ENCODE results near the gene ADAMTS10.
"Not testable (repeated sequence)": the region's sequence is repeated elsewhere in the genome, so short reads cannot be mapped to it uniquely, and the experiment has no call there.

The ADAMTS10 gene

DNA sequence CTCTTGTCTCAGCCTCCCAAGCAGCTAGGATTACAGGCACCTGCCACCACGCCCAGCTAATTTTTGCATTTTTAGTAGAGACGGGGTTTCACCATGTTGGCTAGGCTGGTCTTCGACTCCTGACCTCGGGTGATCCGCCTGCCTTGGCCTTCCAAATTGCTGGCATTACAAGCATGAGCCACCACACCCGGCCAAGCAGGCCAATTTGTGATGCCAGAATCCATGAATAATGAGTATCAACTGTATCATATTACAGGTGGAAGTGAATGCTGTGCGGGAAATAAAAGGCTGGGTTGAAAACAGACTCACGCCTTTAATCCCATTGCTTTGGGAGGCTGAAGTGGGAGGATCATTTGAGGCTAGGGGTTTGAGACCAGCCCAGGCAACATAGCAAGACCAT is 16.3 kb upstream of the ADAMTS10 start:
- DNase-seq (ENCODE audit: low read depth in 2 of 2) = no peak

DNA sequence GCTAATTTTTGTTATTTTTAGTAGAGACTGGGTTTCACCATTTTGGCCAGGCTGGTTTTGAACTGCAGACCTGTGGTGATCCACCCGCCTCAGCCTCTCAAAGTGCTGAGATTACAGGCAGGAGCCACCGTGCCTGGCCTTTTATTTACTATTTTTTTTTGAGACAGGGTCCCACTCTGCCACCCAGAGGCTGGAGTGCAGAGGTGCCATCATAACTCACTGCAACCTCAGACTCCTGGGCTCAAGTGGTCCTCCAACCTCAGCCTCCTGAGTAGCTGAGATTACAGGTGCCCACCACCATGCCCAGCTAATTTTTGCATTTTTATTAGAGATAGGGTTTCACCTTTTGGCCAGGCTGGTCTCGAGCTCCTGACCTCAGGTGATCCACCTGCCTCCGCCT is 12.4 kb upstream of the ADAMTS10 start:
- not testable (repeated sequence) for DNase-seq (ENCODE audit: low read depth in 2 of 2)

DNA sequence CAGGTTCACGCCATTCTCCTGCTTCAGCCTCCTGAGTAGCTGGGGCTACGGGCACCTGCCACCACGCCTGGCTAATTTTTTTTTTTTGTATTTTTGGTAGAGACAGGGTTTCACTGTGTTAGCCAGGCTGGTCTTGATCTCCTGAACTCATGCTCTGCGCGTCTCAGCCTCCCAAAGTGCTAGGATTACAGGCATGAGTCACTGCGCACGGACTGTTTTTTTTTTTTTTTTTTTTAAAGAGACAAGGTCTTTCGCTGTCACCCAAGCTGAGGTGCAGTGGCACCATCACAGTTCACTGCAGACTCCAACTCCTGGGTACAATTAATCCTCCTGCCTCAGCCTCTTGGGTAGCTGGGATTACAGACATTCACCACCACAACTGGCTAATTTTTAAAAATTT is 8.2 kb upstream of the ADAMTS10 start:
- DNase-seq (ENCODE audit: low read depth in 2 of 2) = no peak

DNA sequence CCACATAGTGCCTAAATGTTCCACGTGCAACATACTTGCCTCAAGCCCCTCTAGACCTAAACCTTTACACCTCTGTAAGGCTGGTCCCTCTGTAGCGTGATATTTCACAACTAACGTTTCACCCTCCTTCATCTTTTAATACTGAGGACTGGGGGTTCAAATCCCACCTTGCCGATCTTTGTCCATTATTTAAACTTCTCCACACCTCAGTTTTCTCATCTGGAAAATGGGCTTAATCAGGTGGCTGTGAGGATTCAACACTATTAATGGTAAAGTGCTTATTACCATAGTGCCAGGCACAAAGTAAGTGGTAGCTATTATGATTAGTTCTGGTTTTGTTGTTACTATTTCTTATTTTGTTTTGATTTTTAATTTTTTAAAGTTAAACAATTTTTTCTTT is 7.5 kb upstream of the ADAMTS10 start:
- DNase-seq (ENCODE audit: low read depth in 2 of 2) = no peak

DNA sequence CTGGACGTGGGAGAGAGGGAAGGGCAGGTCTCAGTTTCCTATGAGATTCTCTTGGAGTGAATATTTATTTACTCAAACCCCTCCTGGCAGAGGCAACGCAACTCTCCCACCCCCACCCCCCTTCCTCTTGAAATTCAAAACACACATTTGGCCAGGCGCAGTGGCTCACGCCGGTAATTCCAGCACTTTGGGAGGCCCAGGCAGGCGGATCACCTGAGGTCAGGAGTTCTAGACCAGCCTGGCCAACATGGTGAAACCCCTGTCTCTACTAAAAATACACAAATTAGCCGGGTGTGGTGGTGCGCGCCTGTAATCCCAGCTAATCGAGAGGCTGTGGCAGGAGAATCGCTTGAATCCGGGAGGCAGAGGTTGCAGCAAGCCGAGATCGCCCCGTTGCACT is 6.8 kb upstream of the ADAMTS10 start:
- DNase-seq (ENCODE audit: low read depth in 2 of 2) = not testable (repeated sequence)

DNA sequence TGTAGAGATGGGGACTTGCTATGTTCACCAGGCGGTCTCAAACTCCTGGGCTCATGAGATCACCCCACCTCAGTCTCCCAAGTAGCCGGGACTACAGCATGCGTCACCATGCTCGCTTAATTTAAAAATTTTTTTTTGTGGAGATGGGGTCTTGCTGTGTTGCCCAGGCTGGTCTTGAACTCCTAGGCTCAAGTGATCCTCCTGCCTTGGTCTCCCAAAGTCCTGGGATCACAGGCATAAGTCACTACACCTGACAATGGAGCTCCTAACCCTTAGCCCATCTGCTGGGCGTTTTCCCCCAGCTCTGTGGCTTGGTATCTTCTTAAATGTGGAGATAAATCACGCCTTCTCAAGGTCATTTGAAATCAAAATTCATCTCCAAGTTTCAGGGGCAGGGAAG is 6.3 kb upstream of the ADAMTS10 start:
- DNase-seq (ENCODE audit: low read depth in 2 of 2) = no peak

DNA sequence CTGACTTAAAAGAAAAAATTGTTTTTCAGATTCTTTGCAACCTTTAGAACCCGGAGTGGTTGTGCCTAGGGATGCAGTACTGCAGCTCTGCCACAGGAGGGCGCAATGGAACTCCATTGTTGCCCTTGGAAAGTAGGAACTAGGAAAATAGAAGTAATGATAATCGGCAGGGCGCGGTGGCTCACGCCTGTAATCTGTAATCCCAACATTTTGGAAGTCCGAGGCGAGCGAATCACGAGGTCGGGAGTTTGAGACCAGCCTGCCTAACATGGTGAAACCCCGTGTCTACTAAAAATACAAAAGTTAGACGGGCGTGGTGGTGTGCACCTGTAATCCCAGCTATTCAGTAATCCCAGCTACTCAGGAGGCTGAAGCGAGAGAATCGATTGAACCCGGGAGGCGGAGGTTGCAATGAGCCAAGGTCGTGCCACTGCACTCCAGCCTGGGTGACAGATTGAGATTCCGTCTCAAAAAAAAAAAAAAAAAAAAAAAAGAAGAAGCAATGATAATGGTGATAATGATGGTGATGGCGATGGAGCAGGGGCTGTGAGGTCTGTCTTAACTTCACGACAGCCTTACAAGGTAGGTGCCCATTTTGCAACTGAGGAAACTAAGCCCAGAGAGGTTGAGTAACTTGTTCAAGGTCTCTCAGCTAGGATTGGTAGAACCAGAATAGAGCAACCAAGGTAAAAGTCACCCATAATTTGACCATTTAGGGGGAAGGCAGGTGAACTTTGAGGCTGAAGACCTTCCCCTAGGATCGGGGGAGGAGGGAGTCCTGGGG is 5.5 kb upstream of the ADAMTS10 start:
- peak; percentile 32 to 50 for DNase-seq (ENCODE audit: low read depth in 2 of 2)

DNA sequence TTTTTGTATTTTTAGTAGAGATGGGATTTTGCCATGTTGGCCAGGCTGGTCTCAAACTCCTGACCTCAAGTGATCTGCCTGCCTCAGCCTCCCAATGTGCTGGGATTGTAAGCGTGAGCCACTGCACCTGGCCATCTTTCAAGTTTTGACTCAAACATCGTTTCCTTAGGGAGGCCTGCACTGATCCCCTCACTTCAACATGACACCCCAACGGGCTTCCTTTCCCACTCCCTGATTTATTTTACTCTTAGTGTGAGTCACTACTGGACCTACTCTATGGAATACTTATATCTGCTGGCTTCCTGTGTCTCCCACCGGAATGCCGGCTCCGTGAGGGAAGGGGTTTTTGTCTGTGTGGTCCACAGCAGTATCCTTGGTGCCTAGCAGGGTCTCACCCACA is 4.5 kb upstream of the ADAMTS10 start:
- DNase-seq (ENCODE audit: low read depth in 2 of 2) = no peak

DNA sequence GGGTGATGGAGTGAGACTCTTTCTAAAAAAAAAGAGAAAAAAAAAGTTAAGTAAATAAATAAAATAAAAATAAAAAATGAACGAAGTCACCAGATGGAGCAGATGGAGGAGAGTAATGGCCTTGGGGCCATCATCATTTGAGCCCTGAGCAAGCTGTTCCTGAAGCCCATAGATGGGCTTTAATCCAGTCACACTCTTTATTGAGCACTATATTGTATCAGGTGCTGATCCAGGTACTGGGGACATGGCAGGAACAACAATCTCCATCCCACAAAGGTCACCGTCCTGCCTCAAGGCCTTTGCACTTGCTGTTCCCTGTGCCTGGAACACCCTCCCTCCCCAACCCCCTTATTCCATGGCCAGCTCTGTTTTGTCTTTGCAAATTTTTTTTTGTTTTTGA is 3.9 kb upstream of the ADAMTS10 start:
- DNase-seq (ENCODE audit: low read depth in 2 of 2) = no peak

DNA sequence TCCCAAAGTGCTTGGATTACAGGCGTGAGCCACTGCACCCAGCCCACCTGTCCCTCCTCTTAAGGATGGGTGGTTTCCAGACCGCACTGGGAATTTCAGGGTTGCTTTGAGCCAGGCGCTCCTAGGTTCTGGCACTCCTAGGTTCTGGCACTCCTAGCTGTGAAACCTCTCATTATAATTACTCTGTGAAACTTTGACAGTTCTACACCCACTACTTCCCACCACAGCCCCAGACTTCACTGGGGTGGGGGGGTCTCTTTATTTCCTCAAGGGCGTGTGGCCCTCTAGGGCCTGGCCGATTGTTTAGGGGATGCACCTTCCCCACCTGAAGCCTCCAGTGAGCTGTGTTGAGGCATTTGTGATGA is 2.3 kb upstream of the ADAMTS10 start:
- no peak for DNase-seq (ENCODE audit: low read depth in 2 of 2)

DNA sequence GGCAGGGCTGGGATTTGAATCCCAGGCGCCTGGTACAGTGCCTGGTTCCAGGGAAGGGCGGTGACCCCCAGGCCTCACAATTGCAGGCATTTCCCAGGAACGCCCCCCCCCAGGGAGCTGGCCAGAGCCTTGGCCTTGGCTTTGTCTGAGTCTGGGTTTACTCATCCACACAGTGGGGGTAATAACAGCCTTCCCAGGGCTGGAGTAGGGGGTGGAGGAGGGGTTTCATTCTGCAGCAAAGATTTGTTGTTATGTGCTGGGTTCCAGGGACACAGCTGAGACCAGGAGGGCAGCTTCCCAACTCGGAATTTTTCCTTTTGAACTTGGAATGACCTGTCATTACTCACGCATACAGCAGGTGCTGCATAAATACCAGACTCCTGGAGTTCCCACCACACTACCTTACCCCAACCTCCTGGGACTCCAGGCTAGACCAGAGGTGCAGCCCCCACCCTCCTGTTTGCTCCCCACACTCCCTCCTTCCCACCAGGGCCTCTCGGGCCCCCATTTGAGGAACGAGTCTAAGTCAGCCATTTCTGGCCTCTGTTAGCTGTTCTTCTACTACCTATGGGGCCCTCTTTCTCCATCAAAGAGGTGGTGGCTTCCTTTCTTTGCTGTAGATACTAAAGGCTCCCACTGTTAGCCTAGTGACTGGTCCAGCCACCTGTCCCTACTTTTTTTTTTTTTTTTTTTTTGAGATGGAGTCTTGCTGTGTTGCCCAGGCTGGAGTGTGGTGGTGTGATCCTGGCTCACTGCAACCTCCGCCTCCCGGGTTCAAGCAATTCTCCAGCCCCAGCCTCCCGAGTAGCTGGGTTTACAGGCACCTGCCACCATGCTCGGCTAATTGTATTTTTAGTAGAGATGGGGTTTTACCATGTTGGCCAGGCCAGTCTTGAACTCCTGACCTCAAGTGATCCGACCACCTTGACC is 1.6 kb upstream of the ADAMTS10 start:
- no peak for DNase-seq (ENCODE audit: low read depth in 2 of 2)

DNA sequence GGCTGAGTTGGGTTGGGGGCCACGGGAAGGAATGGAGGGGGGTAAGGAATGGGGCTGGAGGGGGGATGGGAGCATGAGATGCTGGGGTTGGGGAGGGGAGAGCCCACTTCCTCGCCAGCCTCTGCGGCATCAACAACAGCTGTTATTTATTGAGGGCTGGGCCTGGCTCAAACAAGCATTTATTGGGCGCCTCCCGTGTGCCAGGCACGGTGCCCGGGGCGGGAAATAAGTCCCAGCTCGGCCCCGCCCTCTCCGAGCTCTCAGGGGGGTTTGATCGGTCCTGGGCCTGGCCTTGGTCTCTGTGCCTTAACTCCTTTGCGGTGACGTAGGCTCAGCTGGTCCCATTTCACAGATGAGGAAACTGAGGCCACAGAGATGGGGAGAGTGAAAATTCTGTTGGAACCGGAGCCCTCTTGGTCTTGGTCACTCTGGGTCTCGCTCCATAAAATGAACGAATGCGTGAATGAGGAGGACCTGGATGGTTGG is 919 bp upstream of the ADAMTS10 start:
- DNase-seq (ENCODE audit: low read depth in 2 of 2) = no peak

DNA sequence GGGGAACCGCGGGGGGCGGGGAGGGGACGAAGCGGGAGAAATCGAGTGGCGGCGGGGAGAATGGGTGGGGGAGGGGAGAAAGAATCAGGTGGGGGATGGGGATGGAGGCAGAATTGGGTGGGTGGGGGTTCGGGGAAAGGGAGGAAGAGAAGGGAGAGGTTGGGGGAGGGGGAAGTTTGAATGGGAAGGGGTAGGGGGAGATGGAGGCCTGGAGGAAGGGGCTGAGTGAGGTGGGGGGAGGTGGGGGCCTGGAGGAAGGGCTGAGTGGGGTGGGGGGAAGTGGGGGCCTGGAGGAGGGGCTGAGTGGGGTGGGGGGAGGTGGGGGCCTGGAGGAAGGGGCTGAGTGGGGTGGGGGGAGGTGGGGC is 403 bp upstream of the ADAMTS10 start:
- no peak for DNase-seq (ENCODE audit: low read depth in 2 of 2)

DNA sequence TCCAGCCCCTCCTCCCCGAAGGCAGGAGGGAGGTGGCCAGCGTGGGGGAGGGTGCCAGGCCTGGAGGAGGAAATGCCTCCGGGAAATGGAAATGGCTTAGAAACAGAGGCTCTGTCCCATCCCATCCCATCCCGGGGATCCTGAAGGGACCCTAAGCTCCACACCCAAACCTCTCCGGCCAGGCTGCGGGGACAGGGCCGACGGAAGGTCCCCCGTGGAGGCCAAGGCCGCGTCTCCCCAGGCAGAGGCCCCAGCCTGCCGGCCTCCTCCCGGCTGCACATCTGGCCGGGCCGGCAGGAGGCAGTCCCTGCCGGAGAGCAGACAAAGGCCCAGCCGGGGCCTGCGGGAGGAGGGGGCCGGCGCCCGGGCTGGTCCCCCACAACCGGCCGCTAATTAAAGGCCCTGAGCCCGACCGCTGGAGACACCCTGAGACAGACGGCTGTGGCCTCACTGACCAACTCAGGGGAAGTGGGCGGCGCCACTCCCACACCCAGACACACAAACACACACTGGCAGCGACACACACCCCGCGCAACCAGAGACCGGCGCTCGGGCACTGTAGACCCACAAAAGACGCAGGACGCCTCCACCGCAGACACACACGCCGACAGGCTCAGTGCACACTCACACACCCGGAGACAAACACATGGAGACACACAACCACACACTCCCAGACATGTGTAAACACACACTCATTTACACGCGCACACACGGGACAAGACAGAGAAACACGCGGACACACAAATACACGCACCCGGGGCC is 1.1 kb downstream of the ADAMTS10 start:
- no peak for DNase-seq (ENCODE audit: low read depth in 2 of 2)

DNA sequence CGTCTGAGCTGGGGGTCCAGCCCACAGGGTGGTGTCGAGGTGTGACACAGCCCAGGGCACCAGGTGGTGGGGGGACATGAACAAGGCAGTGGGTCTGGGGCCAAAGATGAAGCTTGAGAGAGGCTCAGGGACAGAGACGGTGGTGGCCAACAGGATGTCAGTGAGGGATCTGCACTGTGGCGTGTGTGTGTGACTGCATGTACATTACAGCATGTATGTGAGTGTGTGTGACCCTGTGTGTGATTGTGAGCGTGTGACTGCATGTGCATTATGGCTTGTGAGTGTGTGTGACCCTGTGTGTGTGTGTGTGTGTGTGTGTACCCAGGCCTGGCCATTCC is 1.6 kb downstream of the ADAMTS10 start:
- DNase-seq (ENCODE audit: low read depth in 2 of 2) = no peak

DNA sequence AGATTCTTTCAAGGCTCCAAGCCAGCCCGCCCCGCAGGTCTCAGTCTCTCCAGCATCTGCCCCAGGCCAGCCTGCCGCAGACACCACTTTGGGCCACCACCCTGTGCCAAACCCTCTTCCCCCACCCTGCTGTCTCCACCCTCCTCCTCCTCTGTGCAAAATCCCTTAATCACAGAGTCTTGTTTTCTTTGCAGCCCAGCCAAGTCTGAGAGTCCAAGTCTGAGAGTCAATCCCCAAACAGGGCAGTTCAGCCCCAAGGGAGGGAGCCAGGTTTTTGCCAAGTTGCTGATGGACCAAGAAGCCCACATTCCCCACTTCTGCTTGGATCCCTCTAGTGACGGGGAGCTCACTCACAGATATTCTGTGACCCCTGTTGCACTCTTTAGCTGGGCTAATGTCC is 3.1 kb downstream of the ADAMTS10 start:
- no peak for DNase-seq (ENCODE audit: low read depth in 2 of 2)

DNA sequence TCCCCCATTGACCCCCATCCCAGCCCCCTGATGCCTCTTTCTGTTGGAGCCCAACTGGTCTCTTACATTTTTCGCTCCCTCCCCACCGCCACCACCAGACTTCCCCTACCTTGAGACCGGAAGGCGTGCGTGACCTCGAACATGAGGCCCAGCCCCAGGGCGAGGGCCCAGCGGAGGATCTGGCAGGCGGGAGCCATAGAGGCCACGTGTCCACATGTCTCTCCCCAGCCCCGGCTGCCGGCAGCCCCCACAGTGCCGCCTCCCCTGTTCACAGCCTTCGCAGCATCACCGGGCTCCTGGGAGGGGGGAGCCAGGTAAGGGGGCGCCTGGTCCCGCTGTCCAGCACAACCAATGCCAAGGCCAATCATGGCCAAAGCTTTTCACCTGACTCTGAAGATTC is 5.0 kb downstream of the ADAMTS10 start:
- no peak for DNase-seq (ENCODE audit: low read depth in 2 of 2)

DNA sequence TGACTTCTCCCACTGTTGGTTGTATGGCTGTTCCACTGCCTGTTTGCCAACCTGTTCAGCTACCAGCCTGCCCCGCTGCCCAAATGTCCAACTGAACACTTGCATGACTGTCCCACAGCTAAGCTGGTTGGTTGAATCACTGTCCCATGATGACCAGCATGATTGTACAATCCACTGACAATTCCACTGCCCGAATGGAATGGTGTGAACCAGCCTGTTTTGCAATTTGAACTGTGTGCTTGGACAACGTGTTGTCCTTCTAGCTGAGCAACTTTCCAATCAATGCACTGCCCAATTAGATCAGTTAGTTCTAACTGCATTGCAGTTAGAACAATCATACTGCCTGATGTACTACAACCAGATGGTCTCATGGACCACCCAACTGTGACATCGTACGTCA is 8.7 kb downstream of the ADAMTS10 start:
- DNase-seq (ENCODE audit: low read depth in 2 of 2) = no peak

DNA sequence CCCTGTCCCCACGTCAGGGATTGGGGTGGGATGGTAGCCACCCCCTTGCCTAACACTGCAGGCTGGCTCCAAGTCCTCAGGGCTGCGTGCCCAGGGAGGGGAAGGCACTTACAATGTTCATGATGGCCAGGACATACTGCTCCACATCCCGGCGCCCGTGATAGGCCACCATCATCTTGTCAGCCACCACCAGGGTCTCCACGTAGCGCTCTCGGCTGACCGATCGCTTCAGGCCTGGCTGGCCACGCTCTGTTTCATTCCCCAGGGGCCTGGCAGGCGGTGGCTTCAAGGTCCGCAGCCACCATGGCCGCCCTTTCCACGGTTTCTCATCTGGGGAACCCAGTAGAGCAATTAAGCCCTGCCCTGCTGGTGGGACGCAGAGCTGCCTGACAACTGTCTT is 9.7 kb downstream of the ADAMTS10 start:
- DNase-seq (ENCODE audit: low read depth in 2 of 2) = no peak

DNA sequence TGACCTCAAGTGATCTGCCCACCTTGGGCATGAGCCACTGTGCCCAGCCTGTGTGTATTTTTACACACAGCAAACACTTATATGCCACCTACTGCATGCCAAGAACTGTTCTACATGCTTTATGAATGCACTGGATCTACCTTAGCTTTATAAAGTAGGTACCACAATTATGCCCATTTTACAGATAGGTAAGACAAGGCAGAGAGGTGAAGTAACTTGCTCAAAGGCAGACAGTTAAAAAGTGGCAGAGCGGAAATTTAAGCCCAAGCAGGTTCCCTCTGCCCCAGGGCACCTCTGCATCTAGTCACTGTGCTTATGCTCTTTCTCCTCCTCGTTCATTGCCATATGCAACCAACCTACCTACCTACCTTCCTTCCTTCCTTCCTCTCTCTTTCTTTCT is 10.5 kb downstream of the ADAMTS10 start:
- DNase-seq (ENCODE audit: low read depth in 2 of 2) = no peak

DNA sequence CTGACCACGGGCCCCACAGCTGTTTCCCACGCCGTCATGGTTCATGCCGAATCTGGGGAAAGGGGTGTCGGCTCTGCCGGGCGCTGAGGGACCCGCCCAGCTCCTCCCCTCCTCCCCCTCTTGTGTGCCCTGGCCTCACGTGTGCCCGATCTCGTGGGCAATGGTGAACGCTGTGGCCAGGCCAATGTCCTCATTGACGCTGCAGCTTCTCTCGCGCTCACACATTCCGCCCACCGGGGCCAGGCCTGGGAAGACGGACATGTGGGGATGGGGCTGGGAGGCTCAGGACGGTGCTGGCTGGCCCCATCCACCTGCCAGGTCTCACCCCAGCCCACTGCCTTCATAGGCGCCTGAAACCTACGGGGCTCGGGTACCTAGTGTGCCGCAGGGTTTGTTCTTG is 14.3 kb downstream of the ADAMTS10 start:
- no peak for DNase-seq (ENCODE audit: low read depth in 2 of 2)

DNA sequence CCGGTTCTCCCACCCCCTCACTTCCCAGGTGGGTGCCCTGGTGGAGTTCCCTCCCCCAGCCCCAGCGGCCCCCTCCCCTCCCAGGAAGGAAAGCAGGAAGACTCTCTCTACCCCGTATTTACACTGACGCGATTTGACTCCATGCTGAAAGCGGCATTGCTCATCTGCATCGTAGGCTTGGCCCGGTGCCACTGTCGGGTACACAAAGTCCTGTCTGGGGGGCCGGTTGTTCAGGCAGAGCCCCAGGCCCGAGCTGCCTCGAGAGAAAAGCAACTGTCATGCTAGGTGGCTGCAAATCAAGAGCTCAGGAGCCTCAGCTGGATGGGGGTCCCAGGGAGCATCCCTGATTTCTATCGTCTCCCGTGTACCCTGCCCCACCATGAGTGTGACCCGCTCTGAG is 14.9 kb downstream of the ADAMTS10 start:
- no peak for DNase-seq (ENCODE audit: low read depth in 2 of 2)

DNA sequence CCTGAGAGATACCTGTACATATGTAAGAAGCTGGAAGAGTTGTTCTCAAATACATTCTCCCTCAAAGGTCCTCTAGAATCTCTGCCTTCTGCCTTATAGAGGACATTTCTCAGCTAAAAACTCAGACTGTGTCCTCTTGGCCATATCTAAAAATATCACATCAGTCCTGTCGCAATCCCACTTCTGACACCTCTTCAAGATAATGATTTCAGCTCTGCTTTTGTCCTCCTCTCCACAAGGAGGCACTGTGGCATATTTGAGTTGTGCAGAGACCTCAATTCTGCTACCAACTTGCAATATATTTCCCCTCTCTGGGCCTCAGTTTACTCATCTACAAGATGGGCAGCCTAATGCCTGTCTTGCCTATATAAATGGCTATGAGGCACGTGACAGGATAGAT is 16.6 kb downstream of the ADAMTS10 start:
- no peak for DNase-seq (ENCODE audit: low read depth in 2 of 2)
